B cell (primary cell): Measurements from ENCODE around the gene TEF.

Experiments
- EZH2 ChIP-seq: IDR thresholded peaks from 2 replicates; pipeline ENCODE4 v1.6.1; 2012; ENCODE audit warnings: borderline replicate concordance, low read depth, mild to moderate bottlenecking, moderate library complexity, low read length; ENCODE audit not compliant: insufficient read depth, poor library complexity, severe bottlenecking
- TF ChIP-seq, protein P1 (sequence below): fragments of 200-600 bp; IDR thresholded peaks from one replicate; pipeline ENCODE4 v1.8.0; 2022; ENCODE audit warnings: antibody characterized with exemption, mild to moderate bottlenecking

DNA sequence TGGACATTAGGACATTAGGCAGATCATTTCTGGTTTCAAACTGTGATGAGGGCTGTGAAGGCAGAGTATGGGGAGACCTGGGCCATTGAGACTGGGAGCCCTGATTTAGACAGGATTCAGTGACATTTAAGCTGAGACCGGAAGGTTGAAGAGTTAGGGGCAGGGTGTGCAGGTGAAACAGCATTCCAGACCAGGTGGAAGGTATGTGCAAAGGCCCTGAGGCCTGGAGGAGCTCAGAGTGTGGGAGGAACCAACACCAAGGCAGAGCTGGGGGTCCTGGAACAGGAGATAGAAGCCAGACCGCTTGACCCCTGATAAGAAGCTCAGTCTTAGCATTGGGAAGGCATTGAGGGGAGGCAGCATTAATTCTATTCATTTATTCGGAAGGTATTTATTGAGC, 47.9 kb upstream of the TEF start:
- TF ChIP-seq, protein P1, sequence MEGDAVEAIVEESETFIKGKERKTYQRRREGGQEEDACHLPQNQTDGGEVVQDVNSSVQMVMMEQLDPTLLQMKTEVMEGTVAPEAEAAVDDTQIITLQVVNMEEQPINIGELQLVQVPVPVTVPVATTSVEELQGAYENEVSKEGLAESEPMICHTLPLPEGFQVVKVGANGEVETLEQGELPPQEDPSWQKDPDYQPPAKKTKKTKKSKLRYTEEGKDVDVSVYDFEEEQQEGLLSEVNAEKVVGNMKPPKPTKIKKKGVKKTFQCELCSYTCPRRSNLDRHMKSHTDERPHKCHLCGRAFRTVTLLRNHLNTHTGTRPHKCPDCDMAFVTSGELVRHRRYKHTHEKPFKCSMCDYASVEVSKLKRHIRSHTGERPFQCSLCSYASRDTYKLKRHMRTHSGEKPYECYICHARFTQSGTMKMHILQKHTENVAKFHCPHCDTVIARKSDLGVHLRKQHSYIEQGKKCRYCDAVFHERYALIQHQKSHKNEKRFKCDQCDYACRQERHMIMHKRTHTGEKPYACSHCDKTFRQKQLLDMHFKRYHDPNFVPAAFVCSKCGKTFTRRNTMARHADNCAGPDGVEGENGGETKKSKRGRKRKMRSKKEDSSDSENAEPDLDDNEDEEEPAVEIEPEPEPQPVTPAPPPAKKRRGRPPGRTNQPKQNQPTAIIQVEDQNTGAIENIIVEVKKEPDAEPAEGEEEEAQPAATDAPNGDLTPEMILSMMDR = no peak
- TF ChIP-seq EZH2 = no peak
